Measurements from ENCODE around the gene NUP205.

DNA sequence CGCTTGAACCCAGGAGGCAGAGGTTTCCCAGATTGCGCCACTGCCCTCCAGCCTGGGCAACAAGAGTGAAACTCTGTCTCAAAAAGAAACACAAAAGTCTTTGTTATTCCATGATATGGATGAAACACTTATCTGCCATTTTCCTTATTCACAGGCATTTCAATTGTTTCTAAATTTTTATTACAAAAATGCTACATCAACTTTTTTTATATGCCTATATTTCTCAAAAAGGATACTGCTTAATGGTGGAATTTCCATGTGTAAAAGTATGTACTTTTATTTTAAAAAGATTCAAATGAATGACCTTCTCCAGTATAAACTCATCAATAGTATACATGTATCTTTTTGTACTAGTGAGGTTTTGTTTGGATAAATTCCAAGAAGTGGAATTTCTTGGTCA lies 62.7 kb downstream of the NUP205 start:
- TF ChIP-seq, protein P1, sequence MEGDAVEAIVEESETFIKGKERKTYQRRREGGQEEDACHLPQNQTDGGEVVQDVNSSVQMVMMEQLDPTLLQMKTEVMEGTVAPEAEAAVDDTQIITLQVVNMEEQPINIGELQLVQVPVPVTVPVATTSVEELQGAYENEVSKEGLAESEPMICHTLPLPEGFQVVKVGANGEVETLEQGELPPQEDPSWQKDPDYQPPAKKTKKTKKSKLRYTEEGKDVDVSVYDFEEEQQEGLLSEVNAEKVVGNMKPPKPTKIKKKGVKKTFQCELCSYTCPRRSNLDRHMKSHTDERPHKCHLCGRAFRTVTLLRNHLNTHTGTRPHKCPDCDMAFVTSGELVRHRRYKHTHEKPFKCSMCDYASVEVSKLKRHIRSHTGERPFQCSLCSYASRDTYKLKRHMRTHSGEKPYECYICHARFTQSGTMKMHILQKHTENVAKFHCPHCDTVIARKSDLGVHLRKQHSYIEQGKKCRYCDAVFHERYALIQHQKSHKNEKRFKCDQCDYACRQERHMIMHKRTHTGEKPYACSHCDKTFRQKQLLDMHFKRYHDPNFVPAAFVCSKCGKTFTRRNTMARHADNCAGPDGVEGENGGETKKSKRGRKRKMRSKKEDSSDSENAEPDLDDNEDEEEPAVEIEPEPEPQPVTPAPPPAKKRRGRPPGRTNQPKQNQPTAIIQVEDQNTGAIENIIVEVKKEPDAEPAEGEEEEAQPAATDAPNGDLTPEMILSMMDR (IDR thresholded peaks at IDR 0.05), result no peak
- no peak for TF ChIP-seq POLR2A (IDR thresholded peaks at IDR 0.05)

All from heart left ventricle (tissue), 13 donors.